GM21381 (cell line): Measurements from ENCODE around the gene MEF2B.
"Not testable (repeated sequence)": the region's sequence is repeated elsewhere in the genome, so short reads cannot be mapped to it uniquely, and the experiment has no call there.

Experiments
- ATAC-seq: cut with Tn5 transposase; IDR thresholded peaks from one replicate; pipeline ENCODE4 v1.9.1; 2021; ENCODE audit warnings: mild to moderate bottlenecking, moderate library complexity; ENCODE audit not compliant: unreplicated experiment

The MEF2B gene

GRCh38 chr19:19102566-19102965 is 67.5 kb downstream of the MEF2B start:
- not testable (repeated sequence) for ATAC-seq

- no peak for ATAC-seq
Measured at GRCh38 chr19:19101540-19101939, 68.5 kb downstream of the MEF2B start.

DNA sequence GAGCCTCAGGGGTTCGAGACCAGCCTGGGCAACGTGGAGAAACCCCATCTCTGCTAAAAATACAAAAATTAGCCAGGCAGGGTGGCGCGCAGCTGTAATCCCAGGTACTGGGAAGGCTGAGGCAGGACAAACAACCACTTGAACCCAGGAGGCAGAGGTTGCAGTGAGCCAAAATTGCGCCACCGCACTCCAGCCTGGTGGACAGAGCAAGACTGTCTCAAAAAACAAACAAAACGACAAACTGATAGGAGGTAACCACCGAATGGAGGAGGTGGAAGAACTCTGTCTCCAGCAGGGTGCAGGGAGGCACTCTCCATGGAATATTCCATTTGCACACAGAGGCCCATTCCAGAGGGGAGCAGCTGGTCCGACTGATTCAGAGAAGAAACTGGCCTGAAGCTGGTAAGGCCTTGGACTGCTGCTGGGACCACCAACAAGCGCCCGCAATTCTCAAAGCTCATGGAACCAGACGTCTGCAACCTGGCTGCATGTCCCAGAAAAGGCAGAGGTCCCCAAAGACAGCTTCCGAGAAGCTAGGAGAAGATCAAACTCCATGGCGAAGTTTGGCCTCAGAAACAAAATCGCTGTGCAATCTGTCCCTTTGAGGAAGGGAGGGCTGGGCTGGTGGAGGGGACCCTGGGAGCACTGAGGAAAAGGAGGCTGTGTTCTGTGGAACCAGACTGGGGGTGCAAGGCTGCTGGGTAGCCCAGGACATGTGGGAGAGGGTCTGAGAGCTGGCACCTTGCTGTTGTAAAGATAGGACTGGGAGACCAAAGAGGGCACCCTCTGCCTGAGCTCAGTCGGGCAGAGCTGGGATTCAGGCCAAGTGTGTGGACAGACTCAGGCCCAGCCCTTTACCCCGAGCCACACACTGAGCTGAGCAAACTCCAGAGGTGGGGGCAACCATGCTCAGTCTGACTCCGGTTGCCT is 71.1 kb downstream of the MEF2B start:
- no peak for ATAC-seq

GRCh38 chr19:19098084-19098702 is 71.9 kb downstream of the MEF2B start:
- ATAC-seq = no peak

DNA sequence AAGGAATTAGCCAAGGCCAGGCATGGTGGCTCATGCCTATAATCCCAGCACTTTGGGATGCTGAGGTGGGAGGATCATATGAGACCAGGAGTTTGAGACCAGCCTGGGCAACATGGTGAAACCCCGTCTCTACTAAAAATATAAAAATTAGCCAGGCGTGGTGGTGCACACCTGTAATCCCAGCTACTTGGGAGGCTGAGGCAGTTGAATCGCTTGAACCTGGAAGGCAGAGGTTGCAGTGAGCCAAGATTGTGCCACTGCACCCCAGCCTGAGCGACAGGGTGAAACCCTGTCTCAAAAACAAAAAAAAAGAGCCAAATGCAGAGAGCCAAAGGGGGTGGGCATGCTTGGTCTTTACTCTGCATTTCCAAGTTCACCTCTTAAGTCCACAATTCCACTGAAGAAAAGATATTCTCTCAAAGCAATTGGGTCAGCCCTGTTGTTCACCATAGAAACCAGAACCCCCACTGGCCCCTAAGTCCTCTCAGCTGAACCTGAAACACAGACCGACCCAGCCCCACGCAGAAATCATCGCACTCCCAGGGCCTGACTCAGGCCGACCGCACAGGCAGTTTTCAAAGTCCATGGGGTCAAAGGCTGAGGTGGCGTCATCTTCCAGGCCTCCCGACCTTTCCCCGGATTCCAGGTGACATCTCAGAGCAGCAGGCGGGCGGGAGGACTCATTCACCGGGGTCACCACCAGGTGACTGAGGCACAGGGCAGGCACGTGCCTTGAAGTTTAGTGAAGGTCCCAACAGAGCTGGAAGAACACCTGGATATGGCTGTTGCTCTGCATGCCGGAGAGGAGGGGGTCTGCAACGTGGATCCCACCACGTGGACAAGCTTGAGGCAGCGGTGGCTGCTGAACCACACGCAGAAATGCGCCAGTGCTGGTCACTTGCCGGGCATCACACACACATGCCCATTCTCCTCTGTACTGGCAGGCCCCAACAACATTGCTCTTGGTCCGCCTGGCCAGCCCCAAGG is 73.1 kb downstream of the MEF2B start:
- ATAC-seq = no peak

DNA sequence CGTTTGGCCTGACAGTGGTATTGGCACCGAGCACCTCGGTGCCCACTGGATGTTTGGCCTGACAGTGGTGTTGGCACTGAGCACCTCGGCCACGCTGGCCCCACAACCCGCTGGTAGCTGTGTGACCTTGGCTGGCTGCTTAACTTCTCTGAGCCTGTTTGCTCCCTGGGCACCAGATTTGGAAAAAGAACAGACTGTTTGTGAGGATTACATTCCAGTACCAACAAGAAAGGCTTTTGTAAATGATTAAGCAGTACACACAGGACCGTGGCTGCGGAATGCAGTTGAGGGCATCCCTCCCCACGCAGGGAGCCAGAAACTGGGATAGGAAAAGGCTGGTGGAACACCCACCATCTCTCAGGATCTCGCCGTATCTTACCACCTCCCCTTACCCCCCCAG is 74.4 kb downstream of the MEF2B start:
- no peak for ATAC-seq
